ENCODE results near the gene MAGI3. TPM values are rescaled to one million over a fixed set of nuclear protein-coding genes. Genes with fewer than 3 reads are reported as not detected.

MAGI3 gene
- total and polyA plus RNA-seq, 8 donors, result 3.5 to 225 (median 49.7) TPM

DNA sequence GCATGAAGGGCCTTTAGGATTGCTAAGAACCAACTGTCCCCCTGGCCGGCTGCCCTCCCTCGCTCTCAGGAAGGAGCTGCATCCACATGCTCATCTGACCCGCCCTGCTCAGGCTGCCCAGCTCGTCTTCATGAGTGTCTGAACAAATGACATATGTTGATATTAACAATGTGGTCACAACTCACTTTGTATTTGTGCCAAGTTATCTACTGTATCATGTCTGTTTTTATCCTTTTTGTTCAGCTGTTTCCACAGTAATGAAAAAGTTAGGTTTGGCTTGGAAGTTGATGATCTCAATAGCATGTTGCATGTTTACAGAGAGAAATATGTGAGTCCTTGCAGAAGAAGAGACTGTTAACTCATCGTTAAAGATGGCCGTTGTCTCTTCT, 293.8 kb downstream of the MAGI3 start:
- peak in 1 of 2 donors; percentile 74 for DNase-seq
- no peaks in the 10 kb centered on the region for H3K27me3 ChIP-seq
- H3K4me1 ChIP-seq, result peaks cover 0 to 20% (median 8%) of the 10 kb centered on the region in 4 donors
- no peaks in the 10 kb centered on the region for H3K9me3 ChIP-seq
- intact Hi-C loops (cut with DNase I; ENCODE audit: low total_unique reads), result no loop called here
- no peak overlapping the region for H3K4me3 ChIP-seq
- H3K36me3 ChIP-seq, result peaks cover 0 to 37% (median 14%) of the 10 kb centered on the region in 4 donors
- peak overlapping the region in 3 of 5 donors; percentile 26 to 70 (median 54) for H3K27ac ChIP-seq
- no peak for TF ChIP-seq POLR2A (IDR thresholded peaks at IDR 0.05)
- TF ChIP-seq EP300 (IDR thresholded peaks at IDR 0.05), result no peak
- TF ChIP-seq POLR2AphosphoS5 (IDR thresholded peaks at IDR 0.05), result no peak
- TF ChIP-seq, protein P1, sequence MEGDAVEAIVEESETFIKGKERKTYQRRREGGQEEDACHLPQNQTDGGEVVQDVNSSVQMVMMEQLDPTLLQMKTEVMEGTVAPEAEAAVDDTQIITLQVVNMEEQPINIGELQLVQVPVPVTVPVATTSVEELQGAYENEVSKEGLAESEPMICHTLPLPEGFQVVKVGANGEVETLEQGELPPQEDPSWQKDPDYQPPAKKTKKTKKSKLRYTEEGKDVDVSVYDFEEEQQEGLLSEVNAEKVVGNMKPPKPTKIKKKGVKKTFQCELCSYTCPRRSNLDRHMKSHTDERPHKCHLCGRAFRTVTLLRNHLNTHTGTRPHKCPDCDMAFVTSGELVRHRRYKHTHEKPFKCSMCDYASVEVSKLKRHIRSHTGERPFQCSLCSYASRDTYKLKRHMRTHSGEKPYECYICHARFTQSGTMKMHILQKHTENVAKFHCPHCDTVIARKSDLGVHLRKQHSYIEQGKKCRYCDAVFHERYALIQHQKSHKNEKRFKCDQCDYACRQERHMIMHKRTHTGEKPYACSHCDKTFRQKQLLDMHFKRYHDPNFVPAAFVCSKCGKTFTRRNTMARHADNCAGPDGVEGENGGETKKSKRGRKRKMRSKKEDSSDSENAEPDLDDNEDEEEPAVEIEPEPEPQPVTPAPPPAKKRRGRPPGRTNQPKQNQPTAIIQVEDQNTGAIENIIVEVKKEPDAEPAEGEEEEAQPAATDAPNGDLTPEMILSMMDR (IDR thresholded peaks at IDR 0.05), result no peak
- WGBS, 5 donors, result 58 to 68% (median 63%) methylated on average over 6 of the region's 6 CpGs

DNA sequence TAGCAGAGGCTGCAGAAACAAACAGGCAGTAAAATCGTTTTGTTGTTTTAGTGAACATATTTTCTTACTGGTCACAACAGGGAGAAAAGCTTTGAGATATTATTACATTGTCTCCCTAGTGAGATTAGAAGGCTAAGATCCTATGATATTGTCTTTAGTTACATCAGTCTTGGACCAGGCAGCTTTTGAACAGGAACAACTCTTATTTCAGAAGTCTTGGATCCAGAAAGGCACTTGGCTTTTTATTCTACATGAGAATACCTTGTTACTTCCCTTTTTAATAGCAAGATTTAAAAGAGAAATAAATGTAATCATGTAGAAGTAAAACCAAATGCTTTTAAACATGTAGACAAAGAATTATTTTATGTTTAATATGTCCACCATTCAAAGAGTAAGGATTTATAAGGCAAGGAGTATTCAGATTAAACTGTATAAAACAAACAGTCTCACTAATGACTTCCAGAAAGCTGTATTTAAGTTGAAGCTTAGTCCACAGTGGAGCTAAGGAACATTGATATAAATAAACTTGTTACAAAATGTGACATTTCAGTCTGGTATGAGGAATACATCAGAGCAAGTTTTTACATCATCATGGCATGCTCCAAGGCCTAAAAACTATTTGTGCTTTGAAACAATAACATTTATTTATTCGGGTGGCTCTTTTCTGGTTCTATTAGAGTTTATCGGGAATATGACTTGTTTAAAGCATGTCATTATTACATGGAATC, 296.7 kb downstream of the MAGI3 start:
- H3K27me3 ChIP-seq, result no peaks in the 10 kb centered on the region
- no peak overlapping the region for H3K4me3 ChIP-seq
- H3K36me3 ChIP-seq, result peaks cover 0 to 33% (median 23%) of the 10 kb centered on the region in 4 donors
- no peak for DNase-seq
- no peak overlapping the region for H3K27ac ChIP-seq
- TF ChIP-seq POLR2AphosphoS5 (IDR thresholded peaks at IDR 0.05), result no peak
- no peak for TF ChIP-seq EP300 (IDR thresholded peaks at IDR 0.05)
- TF ChIP-seq POLR2A (IDR thresholded peaks at IDR 0.05), result no peak
- TF ChIP-seq, protein P1 (IDR thresholded peaks at IDR 0.05), result no peak
- WGBS, 5 donors, result 70 to 82% (median 75%) methylated on average over 3 of the region's 3 CpGs
- no peaks in the 10 kb centered on the region for H3K9me3 ChIP-seq
- intact Hi-C loops (cut with DNase I; ENCODE audit: low total_unique reads), result no loop called here
- H3K4me1 ChIP-seq, result peaks cover 0 to 20% (median 8%) of the 10 kb centered on the region in 4 donors

DNA sequence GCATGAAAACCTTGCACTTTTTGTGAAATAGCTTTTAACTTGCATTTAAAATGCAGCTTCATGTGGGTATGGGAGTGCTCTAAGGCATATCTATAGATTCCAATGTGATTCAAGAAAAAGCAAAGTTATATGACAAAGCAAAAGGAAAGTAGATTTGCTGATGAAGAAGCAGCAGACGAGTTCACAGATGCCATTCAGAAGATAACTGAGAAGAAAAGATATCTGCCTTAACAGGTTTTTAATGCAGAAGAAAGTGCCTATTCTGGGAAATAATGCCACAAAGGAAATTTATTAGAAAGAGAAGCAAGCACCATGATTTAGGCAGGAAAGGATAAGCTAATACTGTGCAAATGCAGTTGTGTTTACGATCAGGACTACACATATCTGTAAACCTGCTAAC, 300.9 kb downstream of the MAGI3 start:
- Histone ChIP-seq H3K4me1 (no peaks in the 10 kb centered on the region), H3K4me3 (no peak overlapping the region), H3K27me3 (no peaks in the 10 kb centered on the region), H3K36me3 (peaks cover 0 to 34% (median 20%) of the 10 kb centered on the region in 4 donors), H3K9me3 (peaks cover 0 to 26% (median 10%) of the 10 kb centered on the region in 4 donors), H3K27ac (no peak overlapping the region)
- intact Hi-C loops (cut with DNase I; ENCODE audit: low total_unique reads), result no loop called here
- WGBS, 5 donors, result 95 to 97% (median 96%) methylated on average over 2 of the region's 2 CpGs
- TF ChIP-seq POLR2AphosphoS5 (IDR thresholded peaks at IDR 0.05), result no peak
- TF ChIP-seq, protein P1 (IDR thresholded peaks at IDR 0.05), result no peak
- TF ChIP-seq EP300 (IDR thresholded peaks at IDR 0.05), result no peak
- no peak for TF ChIP-seq POLR2A (IDR thresholded peaks at IDR 0.05)
- DNase-seq, result no peak

DNA sequence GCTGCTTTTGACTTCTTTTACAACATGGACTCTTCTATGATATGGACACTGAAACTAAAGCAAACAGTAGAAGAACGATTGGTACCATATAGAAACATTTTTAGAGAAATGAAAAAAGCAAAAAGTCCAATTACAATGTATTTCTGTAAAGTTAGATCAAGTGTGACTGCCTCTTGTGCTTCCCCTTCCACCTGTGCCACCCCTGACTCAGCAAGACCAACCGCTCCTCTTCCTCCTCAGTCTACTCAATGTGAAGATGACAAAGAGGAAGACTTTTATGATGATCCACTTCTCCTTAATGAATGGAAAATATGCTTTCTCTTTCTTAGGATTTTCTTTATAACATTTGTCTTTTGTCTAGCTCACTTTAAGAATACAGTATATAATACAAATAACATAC, 302.0 kb downstream of the MAGI3 start:
- Histone ChIP-seq H3K4me3 (no peak overlapping the region), H3K27ac (no peak overlapping the region), H3K4me1 (no peaks in the 10 kb centered on the region), H3K27me3 (no peaks in the 10 kb centered on the region), H3K36me3 (peaks cover 0 to 45% (median 26%) of the 10 kb centered on the region in 4 donors), H3K9me3 (peaks cover 0 to 26% (median 10%) of the 10 kb centered on the region in 4 donors)
- no peak for DNase-seq
- no peak for TF ChIP-seq POLR2AphosphoS5 (IDR thresholded peaks at IDR 0.05)
- no peak for TF ChIP-seq POLR2A (IDR thresholded peaks at IDR 0.05)
- TF ChIP-seq EP300 (IDR thresholded peaks at IDR 0.05), result no peak
- TF ChIP-seq, protein P1 (IDR thresholded peaks at IDR 0.05), result no peak
- intact Hi-C loops (cut with DNase I; ENCODE audit: low total_unique reads), result no loop called here
- WGBS, 5 donors, result 70 to 91% (median 83%) methylated on average over 2 of the region's 2 CpGs

All from stomach (tissue), 9 donors.